GDM1 (cell line): ENCODE results near the gene DENND1B.
"Not testable (repeated sequence)": the region's sequence is repeated elsewhere in the genome, so short reads cannot be mapped to it uniquely, and the experiment has no call there.

ENCODE experiments used
- DNase-seq: peaks from one replicate; lab custom pipeline; 2025; lab: John Stamatoyannopoulos, UW

The DENND1B gene

GRCh38 chr1:197553281-197553680, 222.0 kb downstream of the DENND1B start:
- no peak for DNase-seq

- DNase-seq, result no peak
Observed at GRCh38 chr1:197546989-197547388, 228.3 kb downstream of the DENND1B start.

GRCh38 chr1:197544553-197544952, 230.7 kb downstream of the DENND1B start:
- no peak for DNase-seq

- DNase-seq, result no peak
Observed at GRCh38 chr1:197544130-197544529, 231.2 kb downstream of the DENND1B start.

DNA sequence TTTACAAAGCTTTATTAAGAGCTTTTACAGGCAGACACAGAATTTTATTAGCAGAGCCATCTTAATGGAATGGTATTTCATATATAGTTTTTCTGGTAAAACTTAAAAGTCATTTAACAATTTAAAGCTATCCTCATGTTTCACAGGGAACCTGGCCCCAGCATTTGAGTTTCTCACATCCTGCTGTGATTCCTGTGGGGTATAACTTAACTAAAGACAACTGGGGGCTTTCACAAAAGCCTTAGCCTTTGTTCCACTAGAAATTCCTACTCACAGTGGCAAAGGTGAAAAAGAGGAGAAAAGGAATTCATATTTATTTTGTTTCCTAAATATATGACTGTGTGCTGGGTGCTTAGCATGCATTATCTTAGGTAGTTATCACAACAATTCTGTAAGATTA, 233.9 kb downstream of the DENND1B start:
- no peak for DNase-seq

- no peak for DNase-seq
Observed at GRCh38 chr1:197526736-197527371, 248.4 kb downstream of the DENND1B start.

DNA sequence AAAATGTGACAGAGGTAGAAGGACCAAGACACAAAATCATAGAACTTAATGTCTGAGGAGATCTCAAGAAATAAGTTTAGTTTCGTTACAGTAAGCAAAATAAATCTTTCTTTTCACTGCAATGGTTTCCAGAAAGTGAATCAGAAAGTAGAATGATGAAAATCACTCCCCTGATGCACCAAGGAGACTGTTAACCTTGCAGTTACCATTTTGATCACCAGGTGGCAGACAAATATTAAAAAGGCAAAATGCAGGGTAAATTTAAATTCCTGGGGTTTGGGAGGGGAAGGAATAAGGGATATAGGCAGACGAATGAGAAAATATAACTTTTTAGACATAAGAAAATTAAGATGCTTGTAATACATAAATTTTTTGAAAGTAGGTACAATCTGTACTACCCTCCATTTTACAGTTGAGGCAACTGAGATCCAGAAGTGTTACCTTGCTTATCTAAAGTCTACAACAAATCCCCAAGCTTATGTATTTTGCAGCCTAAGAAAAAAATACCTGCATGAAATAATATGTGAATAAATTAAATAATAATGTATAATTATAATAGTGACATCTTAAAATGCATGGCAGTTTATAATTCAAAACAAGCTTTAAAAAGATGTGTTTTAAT, 254.1 kb downstream of the DENND1B start:
- DNase-seq, result no peak

DNA sequence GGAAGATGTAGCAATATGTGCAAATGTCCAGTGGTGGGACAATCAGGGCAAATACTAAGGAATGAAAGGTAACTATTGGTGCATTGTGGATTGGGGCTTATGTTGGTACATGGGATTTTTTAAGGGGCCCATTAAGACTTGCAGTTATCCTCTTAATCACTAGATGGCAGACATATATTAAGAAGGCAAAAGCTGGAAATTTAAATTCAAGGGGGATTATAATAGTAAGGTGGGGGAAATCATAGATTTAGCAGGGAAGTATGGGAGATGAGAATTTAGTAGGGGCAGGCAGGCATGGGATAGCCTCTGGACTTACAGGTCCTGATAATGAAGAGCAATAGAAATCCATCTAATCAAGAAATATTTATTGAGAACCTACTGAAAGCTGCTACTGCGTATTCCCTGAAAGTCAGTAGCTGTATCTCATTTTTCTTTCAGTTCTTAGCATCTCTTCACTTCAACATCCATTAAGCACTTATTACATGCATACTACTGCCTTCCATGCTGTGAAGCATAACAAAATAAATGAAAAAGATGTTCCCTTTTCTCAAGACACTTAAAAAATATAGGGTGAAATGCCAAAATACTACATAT, 255.4 kb downstream of the DENND1B start:
- no peak for DNase-seq

DNA sequence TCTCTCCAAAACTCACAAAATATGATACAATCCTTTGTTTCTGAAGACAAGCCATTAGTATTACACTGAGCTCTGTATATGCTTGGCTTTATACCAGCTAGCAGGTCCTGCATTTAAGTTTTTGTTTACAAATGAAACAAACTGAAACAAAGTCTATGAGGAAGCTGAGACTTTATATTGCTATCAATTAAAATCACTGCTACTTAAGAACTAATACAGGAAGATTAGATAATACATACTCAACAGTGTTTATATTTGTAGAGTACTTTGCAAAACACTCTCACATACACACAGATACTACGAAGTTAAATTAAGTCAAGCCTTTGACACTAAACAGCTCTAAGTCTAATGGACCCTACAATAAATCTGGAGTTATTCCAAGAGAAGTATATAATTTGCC, 259.9 kb downstream of the DENND1B start:
- DNase-seq, result no peak

- DNase-seq, result no peak
Observed at GRCh38 chr1:197510691-197511378, 264.4 kb downstream of the DENND1B start.

DNA sequence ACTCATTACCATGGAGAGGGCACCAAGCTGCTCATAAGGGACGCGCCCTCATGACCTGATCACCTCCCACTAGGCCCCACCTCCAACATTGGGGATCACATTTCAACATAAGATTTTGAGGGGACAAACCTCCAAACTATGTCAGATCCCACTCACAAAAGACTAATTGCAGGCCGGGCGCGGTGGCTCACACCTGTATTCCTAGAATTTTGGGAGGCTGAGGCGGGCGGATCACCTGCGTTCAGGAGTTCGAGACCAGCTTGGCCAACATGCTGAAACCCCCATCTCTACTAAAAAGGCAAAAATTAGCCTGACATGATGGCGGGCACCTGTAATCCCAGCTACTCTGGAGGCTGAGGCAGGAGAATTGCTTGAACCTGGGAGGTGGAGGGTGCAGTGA, 278.6 kb downstream of the DENND1B start:
- no peak for DNase-seq

DNA sequence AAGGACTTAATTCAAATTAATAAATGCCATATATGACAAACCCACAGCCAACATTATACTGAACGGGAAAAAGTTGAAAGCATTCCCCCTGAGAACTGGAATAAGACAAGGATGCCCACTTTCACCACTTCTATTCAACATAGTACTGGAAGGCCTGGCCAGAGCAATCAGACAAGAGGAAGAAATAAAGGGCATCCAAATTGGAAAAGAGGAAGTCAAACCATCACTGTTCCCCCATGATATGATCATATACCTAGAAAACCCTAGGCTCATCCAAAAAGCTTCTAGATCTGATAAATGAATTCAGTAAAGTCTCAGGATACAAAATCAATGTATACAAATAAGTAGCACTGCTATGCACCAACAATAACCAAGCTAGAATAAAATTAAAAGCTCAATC, 283.8 kb downstream of the DENND1B start:
- DNase-seq, result not testable (repeated sequence)

DNA sequence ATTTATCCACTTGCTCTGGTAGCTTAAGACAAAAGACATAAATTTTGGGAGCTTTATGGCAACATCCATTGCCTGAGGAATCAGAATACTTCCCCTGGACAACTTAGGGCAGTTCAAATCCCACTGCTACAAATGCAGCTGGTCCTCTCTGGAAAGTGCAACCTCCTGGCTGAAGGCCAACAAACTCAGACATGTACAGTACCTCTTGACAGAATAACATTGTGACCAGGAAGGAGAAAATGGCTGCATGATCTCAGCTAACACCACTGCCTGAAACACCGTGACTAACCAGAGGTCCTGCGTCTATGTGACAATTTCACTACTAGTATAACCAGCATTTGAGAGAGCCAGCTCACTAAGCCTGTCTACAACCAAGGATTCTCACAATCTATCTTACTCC, 288.3 kb downstream of the DENND1B start:
- DNase-seq, result no peak

- no peak for DNase-seq
Observed at GRCh38 chr1:197485790-197486189, 289.5 kb downstream of the DENND1B start.

- peak; percentile 17 for DNase-seq
Observed at GRCh38 chr1:197481101-197481500, 294.2 kb downstream of the DENND1B start.

GRCh38 chr1:197480446-197480845, 294.8 kb downstream of the DENND1B start:
- no peak for DNase-seq

- DNase-seq, result no peak
Observed at GRCh38 chr1:197472141-197472540, 303.1 kb downstream of the DENND1B start.

DNA sequence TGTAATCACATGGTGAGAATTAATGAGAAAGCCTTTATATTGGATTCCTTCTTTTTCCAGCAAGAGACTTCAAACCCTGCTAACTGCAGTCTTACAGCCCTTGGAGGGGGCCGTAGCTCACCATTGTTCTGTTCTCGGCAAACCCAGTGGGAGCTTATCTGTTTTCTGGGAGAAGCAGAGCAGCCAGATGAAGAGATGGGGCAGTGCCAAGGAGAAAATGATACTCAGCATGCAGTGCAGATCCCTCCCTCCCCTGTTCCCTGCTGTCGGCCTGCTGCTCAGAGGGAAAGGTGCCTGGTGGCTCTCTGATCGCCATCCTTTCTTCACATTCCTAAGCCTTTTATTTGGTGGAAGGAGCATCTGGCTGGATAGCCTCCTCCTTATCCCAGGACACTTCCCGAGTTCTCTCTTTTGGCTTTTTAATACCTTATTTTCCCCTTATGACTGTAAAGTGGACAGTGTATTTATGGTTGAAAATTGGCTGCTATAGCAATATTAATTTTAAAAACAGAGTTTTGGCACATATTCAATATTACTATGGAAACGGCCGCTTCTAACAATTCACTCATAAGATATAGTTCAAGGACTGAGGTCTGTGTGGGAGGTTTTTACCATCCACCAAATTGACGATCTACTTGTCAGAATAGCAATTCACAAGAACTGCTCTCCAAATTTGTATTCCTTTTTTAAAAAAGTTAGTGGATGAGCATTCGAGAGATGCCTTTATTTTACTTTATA, 303.9 kb downstream of the DENND1B start:
- DNase-seq, result no peak

GRCh38 chr1:197470330-197470729, 304.9 kb downstream of the DENND1B start:
- DNase-seq, result no peak

GRCh38 chr1:197469620-197470210, 305.6 kb downstream of the DENND1B start:
- peak; percentile 33 for DNase-seq

DNA sequence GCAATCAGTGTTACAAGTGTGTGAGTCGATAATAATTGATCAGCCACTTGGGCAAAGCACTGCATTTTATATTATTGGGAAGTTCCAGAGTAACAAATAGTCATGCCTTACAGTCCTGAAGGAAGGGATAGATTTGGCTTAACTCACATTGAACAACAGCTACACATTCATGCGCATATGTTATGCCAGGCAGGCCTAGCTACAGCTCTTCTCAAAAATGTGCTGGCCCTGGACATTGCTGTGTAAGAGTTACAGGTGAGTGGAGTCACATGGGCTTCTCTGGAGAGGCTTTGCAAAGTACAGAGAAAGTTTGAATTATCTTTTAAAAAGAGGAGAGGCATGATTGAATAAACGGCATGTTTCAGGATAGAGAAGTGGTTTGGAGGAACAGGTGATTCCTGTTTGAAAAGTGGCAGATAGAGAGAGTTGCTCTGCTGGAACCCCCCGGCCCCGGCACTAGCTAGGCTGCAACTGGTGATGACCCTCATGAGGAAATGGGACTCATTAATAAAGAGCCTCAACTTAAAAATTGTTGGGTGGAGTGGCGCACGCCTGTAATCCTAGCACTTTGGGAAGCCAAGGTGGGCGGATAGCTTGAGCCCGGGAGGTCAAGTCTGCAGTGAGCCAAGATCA, 306.6 kb downstream of the DENND1B start:
- peak; percentile 54 for DNase-seq
